Measurements from ENCODE around the gene ST3GAL5. TPM values are rescaled to one million over a fixed set of nuclear protein-coding genes. Genes with fewer than 3 reads are reported as not detected.

Gene ST3GAL5
- total RNA-seq, 2 donors from 2014 or later = 24.7 to 38.6 TPM

DNA sequence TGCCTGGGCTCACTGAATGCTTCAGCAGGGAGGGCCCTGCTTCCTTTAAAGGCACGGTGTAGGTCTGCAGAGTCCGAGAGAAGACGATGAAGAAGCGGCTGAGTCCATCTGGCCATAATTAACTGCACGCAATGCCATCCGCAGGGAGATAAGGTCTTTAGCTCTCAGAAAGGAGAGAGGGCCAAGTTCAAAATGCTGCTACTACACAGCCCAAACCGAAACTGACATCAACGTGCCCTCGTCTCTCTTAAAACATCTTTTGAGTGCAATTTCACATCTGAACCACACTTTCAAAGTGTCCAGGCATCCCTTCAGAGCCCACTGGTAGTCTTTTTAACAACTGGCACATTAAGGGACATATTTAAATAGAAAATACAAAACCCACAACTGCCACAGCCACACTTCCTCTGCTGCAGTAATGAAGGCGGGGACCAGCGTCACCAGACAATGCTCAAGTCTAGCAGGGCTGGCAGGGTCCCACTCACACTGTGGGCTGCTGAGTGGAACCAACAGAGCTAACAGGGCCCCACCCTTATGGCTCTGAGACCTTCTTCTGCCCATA is 35.8 kb downstream of the ST3GAL5 start:
- no peaks in the 10 kb centered on the region for H3K27me3 ChIP-seq (replicated peaks; ENCODE audit: insufficient read depth)
- no peaks in the 10 kb centered on the region for H3K9me3 ChIP-seq
- no peaks in the 10 kb centered on the region for H3K36me3 ChIP-seq
- no peak overlapping the region for H3K27ac ChIP-seq
- no peak for DNase-seq (ENCODE audit: low spot score)
- intact Hi-C loops (cut with DNase I) = loop anchor here (5.0 kb wide), 1 partner anchor 34 kb away; the partner anchor contains the start of gene ST3GAL5
- no peak overlapping the region for H3K4me3 ChIP-seq
- no peak for TF ChIP-seq POLR2AphosphoS5 (IDR thresholded peaks at IDR 0.05)
- TF ChIP-seq, protein P1, sequence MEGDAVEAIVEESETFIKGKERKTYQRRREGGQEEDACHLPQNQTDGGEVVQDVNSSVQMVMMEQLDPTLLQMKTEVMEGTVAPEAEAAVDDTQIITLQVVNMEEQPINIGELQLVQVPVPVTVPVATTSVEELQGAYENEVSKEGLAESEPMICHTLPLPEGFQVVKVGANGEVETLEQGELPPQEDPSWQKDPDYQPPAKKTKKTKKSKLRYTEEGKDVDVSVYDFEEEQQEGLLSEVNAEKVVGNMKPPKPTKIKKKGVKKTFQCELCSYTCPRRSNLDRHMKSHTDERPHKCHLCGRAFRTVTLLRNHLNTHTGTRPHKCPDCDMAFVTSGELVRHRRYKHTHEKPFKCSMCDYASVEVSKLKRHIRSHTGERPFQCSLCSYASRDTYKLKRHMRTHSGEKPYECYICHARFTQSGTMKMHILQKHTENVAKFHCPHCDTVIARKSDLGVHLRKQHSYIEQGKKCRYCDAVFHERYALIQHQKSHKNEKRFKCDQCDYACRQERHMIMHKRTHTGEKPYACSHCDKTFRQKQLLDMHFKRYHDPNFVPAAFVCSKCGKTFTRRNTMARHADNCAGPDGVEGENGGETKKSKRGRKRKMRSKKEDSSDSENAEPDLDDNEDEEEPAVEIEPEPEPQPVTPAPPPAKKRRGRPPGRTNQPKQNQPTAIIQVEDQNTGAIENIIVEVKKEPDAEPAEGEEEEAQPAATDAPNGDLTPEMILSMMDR (IDR thresholded peaks at IDR 0.05) = no peak
- TF ChIP-seq POLR2A (IDR thresholded peaks at IDR 0.05) = no peak
- 76% methylated on average over 11 of the region's 11 CpGs for WGBS
- H3K4me1 ChIP-seq (replicated peaks) = no peaks in the 10 kb centered on the region

DNA sequence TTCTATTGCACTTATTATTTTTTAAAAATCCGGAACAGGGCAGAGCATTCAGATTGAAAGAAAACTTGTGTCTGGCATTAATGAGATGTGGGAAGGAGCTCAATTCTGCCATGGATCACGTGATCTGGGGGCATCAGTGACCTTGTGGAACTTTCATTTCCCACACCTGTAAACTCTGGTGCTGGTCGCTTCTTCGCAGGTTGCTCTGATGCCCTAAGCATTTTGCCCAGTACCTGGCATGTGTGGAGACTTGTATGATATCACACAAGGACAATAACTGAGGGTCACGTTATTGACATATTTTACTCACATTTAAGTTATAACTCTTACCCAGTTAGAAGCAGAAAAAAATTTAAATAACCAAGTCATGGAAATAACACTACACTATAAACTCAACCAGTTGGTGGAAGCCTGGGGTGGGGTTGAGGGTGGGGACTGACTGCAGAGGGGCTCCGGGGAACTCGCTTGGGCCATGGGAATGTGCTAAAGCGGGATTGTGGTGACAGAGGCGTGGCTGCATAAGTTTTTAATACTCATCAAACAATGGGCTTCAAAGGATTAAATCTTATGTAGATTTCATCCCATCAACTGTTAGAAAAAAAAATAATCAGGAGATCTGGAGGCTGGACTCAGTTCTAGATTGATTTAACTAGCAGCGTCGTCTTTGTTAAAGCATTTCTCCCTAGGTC is 36.5 kb downstream of the ST3GAL5 start:
- Histone ChIP-seq H3K4me1 (replicated peaks) (no peaks in the 10 kb centered on the region), H3K4me3 (no peak overlapping the region), H3K9me3 (no peaks in the 10 kb centered on the region), H3K36me3 (no peaks in the 10 kb centered on the region), H3K27me3 (replicated peaks; ENCODE audit: insufficient read depth) (no peaks in the 10 kb centered on the region), H3K27ac (peak overlapping the region in 1 of 2 donors; percentile 28)
- 84% methylated on average over 11 of the region's 11 CpGs for WGBS
- no peak for DNase-seq (ENCODE audit: low spot score)
- intact Hi-C loops (cut with DNase I) = loop anchor here (5.0 kb wide), 1 partner anchor 35 kb away; the partner anchor contains the start of gene ST3GAL5
- TF ChIP-seq POLR2AphosphoS5 (IDR thresholded peaks at IDR 0.05) (no peak), POLR2A (IDR thresholded peaks at IDR 0.05) (no peak)
- TF ChIP-seq, protein P1 (IDR thresholded peaks at IDR 0.05) = no peak

DNA sequence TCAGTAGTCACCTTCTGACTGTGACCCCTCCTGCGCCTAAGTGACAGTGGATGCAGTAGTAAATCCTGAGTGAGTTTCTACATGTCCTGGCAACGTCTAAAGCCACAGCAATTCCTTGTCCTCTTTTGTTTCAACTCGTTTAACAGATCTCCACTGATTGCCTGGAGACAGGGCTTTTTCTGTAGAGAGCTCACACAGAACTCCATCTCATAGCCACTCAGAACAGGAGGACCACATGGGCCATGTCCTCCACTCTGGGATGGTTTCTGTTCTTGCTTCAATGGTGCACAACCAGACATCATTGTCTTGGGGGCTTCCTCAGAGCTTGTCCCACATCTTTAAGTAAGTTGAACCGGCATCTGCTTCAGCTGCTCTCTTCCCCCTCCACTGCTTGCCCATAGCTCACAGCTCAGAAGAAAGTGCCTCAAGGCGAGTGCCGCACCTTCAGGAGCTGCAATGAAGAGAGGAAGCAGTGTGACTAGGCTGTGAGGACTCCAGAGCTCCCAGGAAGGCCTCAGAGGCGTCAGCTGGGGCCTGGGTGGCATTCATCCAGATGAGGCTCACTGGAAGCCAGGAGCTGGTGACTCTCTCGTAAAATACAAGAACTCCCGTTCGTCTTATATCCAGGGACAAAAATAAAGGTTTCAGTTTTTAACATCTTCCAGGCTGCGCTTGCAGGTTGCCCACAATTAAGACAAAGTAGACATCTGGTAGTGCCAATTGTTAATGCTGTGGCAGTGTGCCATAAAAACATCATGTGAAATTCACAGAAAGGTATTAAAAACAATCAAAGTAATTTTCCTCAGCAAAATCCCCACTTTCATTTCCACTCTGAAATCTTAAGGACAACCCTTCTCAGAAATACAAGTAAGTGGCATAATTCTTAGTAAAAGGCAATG is 37.3 kb downstream of the ST3GAL5 start:
- no peaks in the 10 kb centered on the region for H3K4me1 ChIP-seq (replicated peaks)
- H3K4me3 ChIP-seq = no peak overlapping the region
- no peaks in the 10 kb centered on the region for H3K36me3 ChIP-seq
- TF ChIP-seq POLR2A (IDR thresholded peaks at IDR 0.05) (no peak), POLR2AphosphoS5 (IDR thresholded peaks at IDR 0.05) (no peak)
- TF ChIP-seq, protein P1 (IDR thresholded peaks at IDR 0.05) = no peak
- H3K9me3 ChIP-seq = no peaks in the 10 kb centered on the region
- DNase-seq (ENCODE audit: low spot score) = peak; percentile 58
- peak overlapping the region in 1 of 2 donors; percentile 28 for H3K27ac ChIP-seq
- H3K27me3 ChIP-seq (replicated peaks; ENCODE audit: insufficient read depth) = no peaks in the 10 kb centered on the region
- 23% methylated on average over 11 of the region's 11 CpGs for WGBS
- intact Hi-C loops (cut with DNase I) = loop anchor here (5.0 kb wide), 1 partner anchor 36 kb away; the partner anchor contains the start of gene ST3GAL5

DNA sequence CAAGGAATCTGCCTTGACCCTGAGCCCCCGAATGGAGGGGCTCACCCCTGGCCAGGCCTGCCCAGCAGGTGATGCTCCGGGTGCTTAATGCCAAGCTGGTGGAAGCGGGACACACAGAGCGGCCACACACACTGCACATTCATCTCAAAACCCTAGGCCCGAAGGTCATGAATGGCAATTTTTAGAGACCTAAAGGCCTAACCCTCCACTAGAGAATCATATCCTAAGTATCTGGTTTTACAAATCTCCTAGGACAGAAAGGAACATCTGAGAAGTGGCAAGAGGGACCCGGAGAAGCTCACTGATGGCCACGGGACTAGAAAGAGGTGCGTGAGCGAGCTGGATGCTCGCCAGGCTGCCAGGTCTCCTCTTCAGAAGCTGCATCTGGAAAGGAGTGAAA is 38.3 kb downstream of the ST3GAL5 start:
- DNase-seq (ENCODE audit: low spot score) = no peak
- no peaks in the 10 kb centered on the region for H3K4me1 ChIP-seq (replicated peaks)
- H3K36me3 ChIP-seq = no peaks in the 10 kb centered on the region
- H3K4me3 ChIP-seq = no peak overlapping the region
- no peak for TF ChIP-seq POLR2A (IDR thresholded peaks at IDR 0.05)
- TF ChIP-seq, protein P1 (IDR thresholded peaks at IDR 0.05) = no peak
- TF ChIP-seq POLR2AphosphoS5 (IDR thresholded peaks at IDR 0.05) = no peak
- intact Hi-C loops (cut with DNase I) = loop anchor here (5.0 kb wide), 1 partner anchor 37 kb away; the partner anchor contains the start of gene ST3GAL5
- H3K9me3 ChIP-seq = no peaks in the 10 kb centered on the region
- WGBS = 90% methylated on average over 10 of the region's 10 CpGs
- H3K27ac ChIP-seq = no peak overlapping the region
- no peaks in the 10 kb centered on the region for H3K27me3 ChIP-seq (replicated peaks; ENCODE audit: insufficient read depth)

All from prostate gland (tissue), 2 donors.